ENCODE measurements around the gene DEDD.

DEDD gene

DNA sequence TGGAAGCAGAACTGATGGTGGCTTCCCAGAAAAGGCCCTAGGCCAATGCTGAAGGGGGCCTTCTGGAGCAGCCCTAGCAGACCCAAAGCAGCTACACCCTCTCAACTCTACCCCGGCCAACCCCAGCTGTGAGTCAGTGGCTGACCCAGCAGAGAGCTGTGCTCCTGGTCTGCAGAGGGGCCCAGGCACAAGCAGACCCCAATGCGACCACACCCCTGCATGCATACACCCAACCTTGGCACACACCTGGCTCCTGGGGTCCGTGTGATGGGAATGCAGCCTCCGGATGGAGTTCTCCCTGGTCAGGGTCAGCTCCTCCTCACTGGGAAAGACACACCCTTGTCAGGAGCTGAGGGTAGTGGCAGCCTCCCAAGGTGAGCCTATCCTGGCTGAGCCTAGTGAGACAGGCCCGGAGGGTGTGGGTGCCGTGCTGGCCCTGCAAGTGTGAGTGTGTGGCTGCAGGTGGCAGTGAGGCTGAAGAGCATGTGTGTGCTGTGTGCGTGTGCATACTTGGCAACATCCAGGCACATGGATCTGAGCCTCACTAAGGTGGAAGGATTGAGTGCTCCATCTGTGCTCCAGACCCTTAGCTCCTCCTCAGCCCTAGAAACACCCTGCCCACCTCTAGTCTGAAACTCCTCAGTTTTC lies 58.9 kb downstream of the DEDD start:
- DNase-seq (ENCODE audit: low read depth in 3 of 3): no peak

GRCh38 chr1:161072751-161073449 lies 59.6 kb downstream of the DEDD start:
- no peak for DNase-seq (ENCODE audit: low read depth in 3 of 3)

- peak in 1 of 3 experiments; percentile 40 for DNase-seq (ENCODE audit: low read depth in 3 of 3)
Observed at GRCh38 chr1:161071886-161072371, 60.5 kb downstream of the DEDD start.

All from stimulated activated CD4-positive, alpha-beta T cell treated with anti-CD3 and anti-CD28 coated beads, TNF-alpha, amount 100 ng/mL, for 24 hours (primary cell).